ENCODE measurements around the gene PTPRN. TPM values are rescaled to one million over a fixed set of nuclear protein-coding genes. Genes with fewer than 3 reads are reported as not detected.

Gene PTPRN
- total and polyA plus RNA-seq, 2 donors (not counting 3 experiments of a cell fraction or from before 2014, with no cell fraction given) = not detected

DNA sequence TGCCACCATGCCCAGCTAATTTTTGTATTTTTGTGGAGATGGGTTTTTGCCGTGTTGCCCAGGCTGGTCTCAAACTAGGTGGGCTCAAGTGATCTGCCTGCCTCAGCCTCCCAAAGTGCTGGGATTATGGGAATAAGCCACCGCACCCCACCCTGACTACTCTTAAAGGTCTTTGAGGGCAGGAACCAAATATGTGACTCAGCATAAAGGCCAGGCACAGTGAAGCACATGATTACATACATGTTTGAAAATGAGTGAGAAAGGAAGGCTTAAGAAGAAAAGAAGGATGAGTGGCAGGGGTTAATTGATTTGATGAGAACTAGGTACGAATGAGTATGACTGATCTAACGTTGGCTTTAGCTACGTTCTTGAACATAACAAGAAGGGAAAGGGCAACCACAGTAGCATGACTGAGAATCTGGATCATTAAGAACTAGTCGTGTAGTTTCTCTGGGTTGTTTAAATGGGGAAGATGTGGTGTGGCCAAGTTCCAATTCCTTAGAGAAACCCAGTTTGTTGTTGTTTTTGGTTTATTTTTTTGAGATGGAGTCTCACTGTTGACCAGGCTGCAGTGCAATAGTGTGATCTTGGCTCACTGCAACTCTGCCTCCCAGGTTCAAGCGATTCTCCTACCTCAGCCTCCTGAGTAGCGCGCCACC lies 16.6 kb upstream of the PTPRN start:
- H3K4me3 ChIP-seq (replicated peaks in 1 of 3; ENCODE audit: insufficient read depth in 1 of 3, low read depth in 1 of 3, low read length in 3 of 3) = no peak overlapping the region
- H3K9me3 ChIP-seq (replicated peaks; ENCODE audit: control insufficient read depth, insufficient read depth, low read length) = no peaks in the 10 kb centered on the region
- ChIA-PET CTCF (no interaction called here), POLR2A (no interaction called here)
- DNase-seq (ENCODE audit: low read depth, low spot score) = no peak
- no peak for FAIRE-seq
- H3K27ac ChIP-seq (ENCODE audit: insufficient read depth, low read depth, low read length) = no peak overlapping the region
- H3K9ac ChIP-seq (replicated peaks; ENCODE audit: extremely low read depth, insufficient read depth, low read length) = no peak overlapping the region
- TF ChIP-seq CTCF (IDR thresholded peaks at IDR 0.05; ENCODE audit: extremely low read depth in 1 of 2, insufficient read depth in 1 of 2, low read depth in 1 of 2, low read length in 2 of 2) = no peak
- no peak for TF ChIP-seq EZH2 (IDR thresholded peaks at IDR 0.05; ENCODE audit: borderline replicate concordance, low read depth, low read length, severe bottlenecking)
- no peak for TF ChIP-seq FOS (IDR thresholded peaks at IDR 0.05; ENCODE audit: borderline replicate concordance, insufficient read depth, low read length)
- no peak for TF ChIP-seq GATA2 (IDR thresholded peaks at IDR 0.05; ENCODE audit: insufficient read depth, insufficient read length, low read depth, low read length)
- TF ChIP-seq MAX (IDR thresholded peaks at IDR 0.05; ENCODE audit: insufficient read depth, insufficient read length) = no peak
- TF ChIP-seq MYC (IDR thresholded peaks at IDR 0.05; ENCODE audit: low read depth, low read length) = no peak
- H3K79me2 ChIP-seq (ENCODE audit: control insufficient read depth, insufficient read depth, low read length) = no peaks in the 10 kb centered on the region
- H4K20me1 ChIP-seq (replicated peaks; ENCODE audit: control insufficient read depth, extremely low read depth, insufficient read depth, low read length) = no peaks in the 10 kb centered on the region
- no TSS peak for BruUV-seq (replicated peaks)
- intact Hi-C loops (cut with micrococcal nuclease) = no loop called here
- H3K9me1 ChIP-seq (replicated peaks; ENCODE audit: control insufficient read depth, extremely low read depth, insufficient read depth, low read length) = no peaks in the 10 kb centered on the region
- H3K36me3 ChIP-seq (ENCODE audit: control insufficient read depth in 2 of 2, extremely low read depth in 1 of 2, insufficient read depth in 2 of 2, low read length in 2 of 2) = no peaks in the 10 kb centered on the region
- dilution Hi-C loops (cut with MboI; ENCODE audit: extremely low pct_ligation_motif_present, low sequenced_read_pairs) = no loop called here
- H3K27me3 ChIP-seq (ENCODE audit: control insufficient read depth in 2 of 2, insufficient read depth in 2 of 2, low read length in 2 of 2) = peaks cover 5 to 15% of the 10 kb centered on the region in 2 experiments
- H3K4me2 ChIP-seq (ENCODE audit: insufficient read depth, low read length) = no peak overlapping the region
- no peaks in the 10 kb centered on the region for H3K4me1 ChIP-seq (ENCODE audit: control insufficient read depth, extremely low read depth, insufficient read depth, low read length)
- no peak overlapping the region for H2AFZ ChIP-seq (ENCODE audit: low read depth, low read length)

Data from endothelial cell of umbilical vein (primary cell).